Stimulated activated CD8-positive, alpha-beta memory T cell treated with anti-CD3 and anti-CD28 coated beads, Interleukin-15, amount 100 ng/mL, for 24 hours (primary cell): ENCODE data around the gene AGL.
"Not testable (repeated sequence)": the region's sequence is repeated elsewhere in the genome, so short reads cannot be mapped to it uniquely, and the experiment has no call there.

ENCODE experiments used
- DNase-seq: peaks from one replicate; pipeline ENCODE4 v3.0.0-alpha.2; 2020; ENCODE audit warnings: low read depth

Gene AGL

GRCh38 chr1:99849744-99850458 lies at the start of gene AGL:
TSS of gene AGL (plus strand) at chr1:99850361. CDS start at chr1:99851043, 682 bp downstream.
- DNase-seq = peak; percentile 70

GRCh38 chr1:99801584-99801983 lies 48.6 kb upstream of the AGL start:
- DNase-seq = no peak

- DNase-seq = no peak
These were observed 43.3 kb upstream of the AGL start for GRCh38 chr1:99806882-99807281.

GRCh38 chr1:99808391-99809115 lies 41.6 kb upstream of the AGL start:
- no peak for DNase-seq

GRCh38 chr1:99811075-99811474 lies 39.1 kb upstream of the AGL start:
- DNase-seq = no peak

- no peak for DNase-seq
These were observed 38.4 kb upstream of the AGL start for GRCh38 chr1:99811747-99812146.

GRCh38 chr1:99814373-99814900 lies 35.7 kb upstream of the AGL start:
- DNase-seq = no peak

- no peak for DNase-seq
These were observed 33.5 kb upstream of the AGL start for GRCh38 chr1:99816656-99817055.

GRCh38 chr1:99818063-99818699 lies 32.0 kb upstream of the AGL start:
- no peak for DNase-seq

GRCh38 chr1:99820546-99820945 lies 29.6 kb upstream of the AGL start:
- no peak for DNase-seq

GRCh38 chr1:99825098-99825497 lies 25.1 kb upstream of the AGL start:
- no peak for DNase-seq

GRCh38 chr1:99825702-99826101 lies 24.5 kb upstream of the AGL start:
- no peak for DNase-seq

GRCh38 chr1:99827970-99828369 lies 22.2 kb upstream of the AGL start:
- no peak for DNase-seq

GRCh38 chr1:99829269-99829668 lies 20.9 kb upstream of the AGL start:
- DNase-seq = no peak

GRCh38 chr1:99833911-99834310 lies 16.2 kb upstream of the AGL start:
- DNase-seq = not testable (repeated sequence)

- not testable (repeated sequence) for DNase-seq
These were observed 13.7 kb upstream of the AGL start for GRCh38 chr1:99836171-99837103.

- not testable (repeated sequence) for DNase-seq
These were observed 9.8 kb upstream of the AGL start for GRCh38 chr1:99840353-99840752.

- DNase-seq = no peak
These were observed 6.4 kb upstream of the AGL start for GRCh38 chr1:99843760-99844159.

GRCh38 chr1:99845201-99845600 lies 5.0 kb upstream of the AGL start:
- DNase-seq = not testable (repeated sequence)

- no peak for DNase-seq
These were observed 783 bp upstream of the AGL start for GRCh38 chr1:99849413-99849743.

- no peak for DNase-seq
These were observed 514 bp downstream of the AGL start for GRCh38 chr1:99850459-99851291.
